M059J (cell line): ENCODE results near the gene ZSWIM6. TPM values are rescaled to one million over a fixed set of nuclear protein-coding genes. Genes with fewer than 3 reads are reported as not detected.
A peak's percentile ranks its signal among the peaks of the same experiment; 100 is the strongest.

Experiments
- DNase-seq: peaks from one replicate; pipeline ENCODE4 v3.0.0-alpha.2; 2012; ENCODE audit warnings: low read depth
- total RNA-seq: library from RNA; depleted of rRNA; stranded (reverse); fragments of >200 nt; shearing (Covaris generic); gene quantifications from 2 replicates; pipeline ENCODE4 v1.2.3, GENCODE V29; 2014

ZSWIM6 gene
- total RNA-seq, 1 experiment from 2014 or later = 10.9 TPM

GRCh38 chr5:61362796-61363368, 30.8 kb downstream of the ZSWIM6 start:
- peak; percentile 15 for DNase-seq

- no peak for DNase-seq
Measured at GRCh38 chr5:61363401-61364114, 31.5 kb downstream of the ZSWIM6 start.

GRCh38 chr5:61366497-61367240, 34.6 kb downstream of the ZSWIM6 start:
- no peak for DNase-seq

- DNase-seq = no peak
Measured at GRCh38 chr5:61370506-61370905, 38.4 kb downstream of the ZSWIM6 start.

- peak; percentile 12 for DNase-seq
Measured at GRCh38 chr5:61371474-61371873, 39.4 kb downstream of the ZSWIM6 start.

GRCh38 chr5:61379677-61380076, 47.6 kb downstream of the ZSWIM6 start:
- no peak for DNase-seq

- no peak for DNase-seq
Measured at GRCh38 chr5:61381968-61382367, 49.9 kb downstream of the ZSWIM6 start.

- no peak for DNase-seq
Measured at GRCh38 chr5:61385627-61386026, 53.6 kb downstream of the ZSWIM6 start.

GRCh38 chr5:61386045-61386800, 54.2 kb downstream of the ZSWIM6 start:
- DNase-seq = no peak

GRCh38 chr5:61389609-61390008, 57.6 kb downstream of the ZSWIM6 start:
- peak; percentile 17 for DNase-seq

GRCh38 chr5:61394078-61394704, 62.1 kb downstream of the ZSWIM6 start:
- peak; percentile 57 for DNase-seq

- DNase-seq = no peak
Measured at GRCh38 chr5:61394793-61395192, 62.7 kb downstream of the ZSWIM6 start.

- peak; percentile 75 for DNase-seq
Measured at GRCh38 chr5:61397238-61397637, 65.2 kb downstream of the ZSWIM6 start.

- no peak for DNase-seq
Measured at GRCh38 chr5:61397937-61398336, 65.9 kb downstream of the ZSWIM6 start.

- no peak for DNase-seq
Measured at GRCh38 chr5:61398440-61398839, 66.4 kb downstream of the ZSWIM6 start.

- DNase-seq = no peak
Measured at GRCh38 chr5:61399679-61400078, 67.6 kb downstream of the ZSWIM6 start.

GRCh38 chr5:61401726-61402125, 69.7 kb downstream of the ZSWIM6 start:
- DNase-seq = peak; percentile 71

GRCh38 chr5:61402244-61402823, 70.3 kb downstream of the ZSWIM6 start:
- DNase-seq = no peak

- no peak for DNase-seq
Measured at GRCh38 chr5:61402970-61403900, 71.2 kb downstream of the ZSWIM6 start.
